Measurements from ENCODE around the gene STIMATE. TPM values are rescaled to one million over a fixed set of nuclear protein-coding genes. Genes with fewer than 3 reads are reported as not detected.

The STIMATE gene
- total RNA-seq, 1 experiment from 2014 or later, result 15.7 TPM

DNA sequence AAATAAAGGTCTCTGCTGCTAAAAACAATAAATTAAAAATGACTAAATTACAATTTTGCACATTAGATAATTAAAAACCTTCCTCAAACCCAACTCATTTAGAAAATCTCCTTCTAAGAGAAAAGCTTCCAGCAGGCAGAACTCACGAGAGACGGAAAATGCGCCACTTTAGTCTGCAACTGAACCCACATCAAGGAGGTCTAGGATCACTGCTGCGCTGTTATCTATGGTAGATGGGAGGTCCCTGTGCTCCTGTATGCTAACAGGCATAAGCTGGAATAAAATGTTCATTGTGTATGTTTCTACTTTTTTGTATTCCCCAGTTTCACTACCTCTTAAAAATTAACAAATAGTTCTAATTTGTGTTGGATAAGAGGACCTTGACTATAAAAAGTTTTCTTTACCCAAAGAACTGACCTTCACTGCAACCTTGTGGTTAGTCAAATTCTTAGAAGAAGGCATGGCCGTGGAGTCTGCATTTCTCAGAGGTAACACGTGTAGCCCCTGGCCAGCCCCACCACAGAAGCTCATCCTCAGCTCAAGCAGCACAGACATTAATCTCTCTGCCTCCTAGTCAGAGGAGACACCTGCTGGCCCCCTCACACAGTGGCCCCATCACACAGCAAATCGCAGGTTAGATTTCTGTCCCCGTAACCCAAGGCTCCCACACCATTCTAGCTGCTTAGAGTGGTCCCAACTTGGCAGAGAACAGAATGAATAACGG lies 22.3 kb downstream of the STIMATE start:
- in situ Hi-C loops (cut with HindIII; ENCODE audit: low pct_unique_long_range_greater_than_20kb, low sequenced_read_pairs) (no loop called here), intact Hi-C loops (cut with micrococcal nuclease; ENCODE audit: unreplicated experiment) (no loop called here)
- DNase-seq (ENCODE audit: low read depth, low spot score) (no peak), ATAC-seq (no peak)
- Histone ChIP-seq H3K4me3 (ENCODE audit: low read depth in 2 of 2, low read length in 2 of 2) (no peak overlapping the region), H3K36me3 (ENCODE audit: control insufficient read depth, insufficient read depth, low read length) (no peaks in the 10 kb centered on the region), H3K27me3 (ENCODE audit: control insufficient read depth, insufficient read depth, low read length) (no peaks in the 10 kb centered on the region), H3K4me1 (ENCODE audit: control insufficient read depth, insufficient read depth, low read length) (no peaks in the 10 kb centered on the region; the same call in 1 of the 2 replicates), H3K27ac (ENCODE audit: low read length) (no peak overlapping the region), H3K9me3 (ENCODE audit: control insufficient read depth, insufficient read depth, low read depth, low read length) (no peaks in the 10 kb centered on the region)
- no peak for TF ChIP-seq POLR2AphosphoS5 (IDR thresholded peaks at IDR 0.05; ENCODE audit: low read depth, low read length)
- no peak for TF ChIP-seq SIN3A (IDR thresholded peaks at IDR 0.05; ENCODE audit: borderline replicate concordance, insufficient read depth, low read depth, low read length)
- ChIA-PET POLR2A (interaction anchor here (0.6 kb wide), 1 partner anchor 59 kb away, joined by 7 read pairs; no protein-coding TSS in a partner anchor), CTCF (interaction anchor here (0.6 kb wide), 1 partner anchor 54 kb away, joined by 3 read pairs; no protein-coding TSS in a partner anchor)
- no TSS peak for BruUV-seq (replicated peaks)

DNA sequence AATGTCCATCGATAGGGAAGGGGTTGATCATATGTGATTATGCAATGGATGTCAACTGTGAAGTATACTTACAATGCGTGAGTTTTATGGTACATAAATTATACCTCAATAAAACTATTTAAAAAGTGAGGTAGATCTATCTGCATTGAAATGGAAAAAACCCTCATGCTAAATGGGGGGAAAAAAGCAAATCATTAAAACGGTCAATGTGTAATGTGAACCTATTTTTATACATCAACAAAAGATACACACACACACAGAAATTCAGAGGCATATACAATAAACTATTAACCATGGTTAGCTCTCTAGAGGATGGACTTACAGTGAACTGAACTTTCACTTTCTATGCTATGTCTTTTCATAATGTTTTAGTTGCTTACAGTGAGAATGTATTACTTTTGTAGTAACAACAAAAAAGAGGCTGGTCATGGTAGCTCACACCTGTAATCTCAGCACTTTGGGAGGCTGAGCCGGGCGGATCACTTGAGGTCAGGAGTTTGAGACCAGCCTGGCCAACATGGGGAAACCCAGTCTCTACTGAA lies 23.1 kb downstream of the STIMATE start:
- no peak for TF ChIP-seq POLR2AphosphoS5 (IDR thresholded peaks at IDR 0.05; ENCODE audit: low read depth, low read length)
- TF ChIP-seq SIN3A (IDR thresholded peaks at IDR 0.05; ENCODE audit: borderline replicate concordance, insufficient read depth, low read depth, low read length), result no peak
- TF ChIP-seq TCF7L2 (IDR thresholded peaks at IDR 0.05; ENCODE audit: low read depth, low read length), result no peak
- TF ChIP-seq, protein P1, sequence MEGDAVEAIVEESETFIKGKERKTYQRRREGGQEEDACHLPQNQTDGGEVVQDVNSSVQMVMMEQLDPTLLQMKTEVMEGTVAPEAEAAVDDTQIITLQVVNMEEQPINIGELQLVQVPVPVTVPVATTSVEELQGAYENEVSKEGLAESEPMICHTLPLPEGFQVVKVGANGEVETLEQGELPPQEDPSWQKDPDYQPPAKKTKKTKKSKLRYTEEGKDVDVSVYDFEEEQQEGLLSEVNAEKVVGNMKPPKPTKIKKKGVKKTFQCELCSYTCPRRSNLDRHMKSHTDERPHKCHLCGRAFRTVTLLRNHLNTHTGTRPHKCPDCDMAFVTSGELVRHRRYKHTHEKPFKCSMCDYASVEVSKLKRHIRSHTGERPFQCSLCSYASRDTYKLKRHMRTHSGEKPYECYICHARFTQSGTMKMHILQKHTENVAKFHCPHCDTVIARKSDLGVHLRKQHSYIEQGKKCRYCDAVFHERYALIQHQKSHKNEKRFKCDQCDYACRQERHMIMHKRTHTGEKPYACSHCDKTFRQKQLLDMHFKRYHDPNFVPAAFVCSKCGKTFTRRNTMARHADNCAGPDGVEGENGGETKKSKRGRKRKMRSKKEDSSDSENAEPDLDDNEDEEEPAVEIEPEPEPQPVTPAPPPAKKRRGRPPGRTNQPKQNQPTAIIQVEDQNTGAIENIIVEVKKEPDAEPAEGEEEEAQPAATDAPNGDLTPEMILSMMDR (IDR thresholded peaks at IDR 0.05), result no peak
- TF ChIP-seq, protein P2, sequence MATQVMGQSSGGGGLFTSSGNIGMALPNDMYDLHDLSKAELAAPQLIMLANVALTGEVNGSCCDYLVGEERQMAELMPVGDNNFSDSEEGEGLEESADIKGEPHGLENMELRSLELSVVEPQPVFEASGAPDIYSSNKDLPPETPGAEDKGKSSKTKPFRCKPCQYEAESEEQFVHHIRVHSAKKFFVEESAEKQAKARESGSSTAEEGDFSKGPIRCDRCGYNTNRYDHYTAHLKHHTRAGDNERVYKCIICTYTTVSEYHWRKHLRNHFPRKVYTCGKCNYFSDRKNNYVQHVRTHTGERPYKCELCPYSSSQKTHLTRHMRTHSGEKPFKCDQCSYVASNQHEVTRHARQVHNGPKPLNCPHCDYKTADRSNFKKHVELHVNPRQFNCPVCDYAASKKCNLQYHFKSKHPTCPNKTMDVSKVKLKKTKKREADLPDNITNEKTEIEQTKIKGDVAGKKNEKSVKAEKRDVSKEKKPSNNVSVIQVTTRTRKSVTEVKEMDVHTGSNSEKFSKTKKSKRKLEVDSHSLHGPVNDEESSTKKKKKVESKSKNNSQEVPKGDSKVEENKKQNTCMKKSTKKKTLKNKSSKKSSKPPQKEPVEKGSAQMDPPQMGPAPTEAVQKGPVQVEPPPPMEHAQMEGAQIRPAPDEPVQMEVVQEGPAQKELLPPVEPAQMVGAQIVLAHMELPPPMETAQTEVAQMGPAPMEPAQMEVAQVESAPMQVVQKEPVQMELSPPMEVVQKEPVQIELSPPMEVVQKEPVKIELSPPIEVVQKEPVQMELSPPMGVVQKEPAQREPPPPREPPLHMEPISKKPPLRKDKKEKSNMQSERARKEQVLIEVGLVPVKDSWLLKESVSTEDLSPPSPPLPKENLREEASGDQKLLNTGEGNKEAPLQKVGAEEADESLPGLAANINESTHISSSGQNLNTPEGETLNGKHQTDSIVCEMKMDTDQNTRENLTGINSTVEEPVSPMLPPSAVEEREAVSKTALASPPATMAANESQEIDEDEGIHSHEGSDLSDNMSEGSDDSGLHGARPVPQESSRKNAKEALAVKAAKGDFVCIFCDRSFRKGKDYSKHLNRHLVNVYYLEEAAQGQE (IDR thresholded peaks at IDR 0.05; ENCODE audit: insufficient read depth in 1 of 2, low read depth in 2 of 2, low read length in 1 of 2), result no peak
- intact Hi-C loops (cut with micrococcal nuclease; ENCODE audit: unreplicated experiment) (no loop called here), in situ Hi-C loops (cut with HindIII; ENCODE audit: low pct_unique_long_range_greater_than_20kb, low sequenced_read_pairs) (no loop called here)
- BruUV-seq (replicated peaks), result no TSS peak
- CTCF ChIA-PET, result no interaction called here
- Histone ChIP-seq H3K27ac (ENCODE audit: low read length) (no peak overlapping the region), H3K27me3 (ENCODE audit: control insufficient read depth, insufficient read depth, low read length) (no peaks in the 10 kb centered on the region), H3K4me3 (ENCODE audit: low read depth in 2 of 2, low read length in 2 of 2) (no peak overlapping the region), H3K36me3 (ENCODE audit: control insufficient read depth, insufficient read depth, low read length) (no peaks in the 10 kb centered on the region), H3K9me3 (ENCODE audit: control insufficient read depth, insufficient read depth, low read depth, low read length) (no peaks in the 10 kb centered on the region), H3K4me1 (ENCODE audit: control insufficient read depth, insufficient read depth, low read length) (no peaks in the 10 kb centered on the region; the same call in 1 of the 2 replicates)
- ATAC-seq (no peak), DNase-seq (ENCODE audit: low read depth, low spot score) (no peak)
- POLR2A ChIA-PET, result no interaction called here

Measured in Panc1 (cell line).